Cerebellar cortex (tissue), 1 donor: ENCODE results near the gene FHIT.
A peak's percentile ranks its signal among the peaks of the same experiment; 100 is the strongest.

Experiments
- DNase-seq: peaks from one replicate; pipeline ENCODE4 v3.0.0-alpha.2; 2015; ENCODE audit warnings: low spot score

Gene FHIT

DNA sequence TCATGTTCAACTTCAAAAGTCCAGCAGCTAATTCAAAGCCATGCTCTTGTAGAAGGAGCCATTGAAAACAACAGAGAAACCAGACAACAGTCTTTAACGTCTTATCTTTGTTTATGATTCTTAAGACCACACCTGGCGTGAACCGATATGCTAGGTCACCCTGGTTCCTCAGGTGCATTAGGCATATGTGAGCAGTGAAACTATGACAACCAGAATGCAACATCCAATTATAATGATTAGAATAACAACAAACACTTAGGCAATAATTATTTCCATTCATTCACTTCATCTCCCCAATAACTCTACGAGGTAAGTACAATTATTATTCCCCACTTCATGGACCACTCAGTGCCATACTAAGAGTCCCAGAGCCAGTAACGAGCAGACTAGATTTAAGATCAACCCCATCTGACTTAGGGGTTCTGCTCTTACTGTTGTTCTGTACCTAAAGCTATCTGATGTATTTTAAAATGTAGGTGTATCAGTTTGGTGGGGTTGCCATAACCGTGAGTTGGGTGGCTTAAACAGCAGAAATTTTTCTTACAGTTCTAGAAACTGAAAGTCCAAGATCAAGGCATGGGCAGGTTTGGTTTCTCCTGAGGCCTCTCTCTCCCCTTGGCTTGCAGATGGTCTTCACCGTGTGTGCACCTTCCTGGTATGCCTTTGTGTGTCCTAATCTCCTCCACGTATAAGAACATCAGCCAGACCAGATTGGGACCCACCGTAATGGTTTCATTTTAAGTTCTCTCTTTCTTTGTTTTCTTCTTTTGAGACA is 1203.6 kb downstream of the FHIT start:
- DNase-seq, result no peak

GRCh38 chr3:60046210-60046609 is 1205.0 kb downstream of the FHIT start:
- no peak for DNase-seq

GRCh38 chr3:60045686-60046085 is 1205.6 kb downstream of the FHIT start:
- peak; percentile 54 for DNase-seq

- no peak for DNase-seq
Measured at GRCh38 chr3:60036803-60037202, 1214.4 kb downstream of the FHIT start.

DNA sequence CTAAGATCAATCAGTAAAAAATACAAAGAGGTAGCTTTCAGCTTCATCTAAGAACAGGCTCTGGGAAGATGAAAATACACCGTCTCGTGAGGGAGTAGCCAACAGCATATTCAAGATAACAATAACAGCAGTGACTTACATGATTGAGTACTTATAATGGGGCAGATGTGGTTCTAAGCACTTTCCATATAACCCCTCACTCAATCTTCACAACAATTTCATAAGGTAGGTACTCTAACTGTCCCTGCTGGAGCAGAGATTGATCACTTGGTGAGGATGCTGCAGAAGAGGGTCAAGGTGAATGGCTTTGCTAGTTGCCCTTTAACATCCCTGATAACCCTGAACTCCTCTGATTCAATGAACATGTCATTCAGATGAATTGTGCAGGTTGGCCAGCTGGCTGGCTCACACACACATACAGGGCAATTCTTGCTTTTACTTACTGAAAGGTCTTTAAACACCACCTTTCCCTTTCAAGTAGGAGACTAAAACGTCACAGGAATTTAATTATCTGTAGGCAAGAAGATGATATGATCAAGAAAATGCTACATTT is 1217.3 kb downstream of the FHIT start:
- no peak for DNase-seq

DNA sequence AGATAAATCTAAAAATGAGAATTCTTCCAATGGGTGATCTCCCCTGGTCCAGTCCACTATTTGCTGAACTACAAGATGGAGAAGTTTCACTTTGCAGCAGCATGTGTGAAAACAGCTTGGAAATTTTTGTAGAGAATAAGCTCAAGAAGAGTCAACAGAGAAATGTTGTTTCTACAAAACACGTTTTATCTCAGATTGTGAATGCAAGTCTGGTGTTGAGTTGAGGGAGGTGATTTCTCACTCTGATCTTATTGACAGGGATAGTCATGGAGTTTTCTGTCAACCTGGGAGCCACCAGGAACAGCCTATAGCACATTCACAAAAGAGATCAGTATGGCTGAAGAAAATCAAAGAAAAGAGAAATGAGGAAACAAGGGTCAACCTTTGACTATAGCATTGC is 1220.3 kb downstream of the FHIT start:
- DNase-seq, result no peak

GRCh38 chr3:60028233-60028632 is 1223.0 kb downstream of the FHIT start:
- DNase-seq, result no peak

DNA sequence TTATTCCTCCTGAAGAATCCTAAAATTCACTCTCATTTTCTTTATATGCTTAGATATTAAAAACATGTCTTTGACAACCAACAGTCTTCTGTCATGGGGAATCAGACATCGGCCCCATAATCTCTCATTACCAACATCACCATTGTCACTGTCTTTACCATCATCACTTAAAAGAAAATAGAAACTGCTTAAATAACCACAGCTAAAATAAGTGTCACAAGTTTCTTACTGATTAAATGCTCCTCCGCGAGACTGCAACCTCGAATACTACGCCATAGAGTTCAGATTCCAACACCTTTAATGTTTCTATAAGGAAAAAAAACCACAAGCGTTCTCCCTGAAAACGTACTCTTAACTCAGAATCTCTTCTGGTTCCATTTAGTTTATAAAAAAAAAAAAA is 1223.9 kb downstream of the FHIT start:
- no peak for DNase-seq

DNA sequence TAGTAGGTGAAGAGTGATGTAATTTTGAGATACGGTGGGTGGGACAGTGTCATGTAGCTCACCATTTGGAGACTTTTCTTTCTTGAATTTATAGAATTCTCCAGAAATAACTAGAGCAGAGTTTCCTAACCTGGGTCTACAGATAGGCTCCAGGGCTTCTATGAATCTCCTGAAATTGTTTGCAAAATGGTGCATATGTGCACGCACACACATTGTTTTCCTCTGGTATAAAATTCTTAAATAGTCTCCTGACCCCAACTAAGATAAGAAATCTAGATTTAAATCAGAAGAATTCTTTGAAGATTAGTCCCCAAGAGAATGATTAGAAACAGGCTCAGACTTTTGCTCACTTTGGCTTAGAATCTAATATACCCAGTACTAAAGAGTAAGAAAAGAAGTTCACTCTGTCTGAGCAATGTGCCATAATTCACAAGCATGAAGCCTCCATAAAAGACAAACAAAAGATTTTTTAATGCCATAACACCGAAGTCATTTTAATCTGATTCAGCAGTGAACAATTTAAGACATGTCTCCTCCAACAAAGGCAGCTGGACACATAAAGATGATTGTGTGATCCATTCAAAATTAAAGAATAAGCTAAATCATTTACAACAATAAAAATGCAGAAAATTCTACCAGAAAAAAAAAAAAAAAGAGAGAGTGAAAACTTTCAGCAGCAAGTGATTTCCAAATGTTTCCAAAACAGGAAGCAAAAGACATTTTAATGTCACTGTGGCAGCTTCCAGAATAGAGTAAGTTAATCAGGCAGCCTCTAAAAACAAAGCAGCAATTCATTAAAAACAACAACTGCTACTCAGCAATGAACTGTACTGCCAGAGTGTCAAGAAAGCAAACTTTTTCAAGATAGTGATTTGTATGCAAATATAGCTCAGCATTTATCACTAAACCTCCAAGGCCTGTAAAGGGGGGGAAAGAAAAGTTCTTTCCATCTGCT is 1225.9 kb downstream of the FHIT start:
- no peak for DNase-seq

DNA sequence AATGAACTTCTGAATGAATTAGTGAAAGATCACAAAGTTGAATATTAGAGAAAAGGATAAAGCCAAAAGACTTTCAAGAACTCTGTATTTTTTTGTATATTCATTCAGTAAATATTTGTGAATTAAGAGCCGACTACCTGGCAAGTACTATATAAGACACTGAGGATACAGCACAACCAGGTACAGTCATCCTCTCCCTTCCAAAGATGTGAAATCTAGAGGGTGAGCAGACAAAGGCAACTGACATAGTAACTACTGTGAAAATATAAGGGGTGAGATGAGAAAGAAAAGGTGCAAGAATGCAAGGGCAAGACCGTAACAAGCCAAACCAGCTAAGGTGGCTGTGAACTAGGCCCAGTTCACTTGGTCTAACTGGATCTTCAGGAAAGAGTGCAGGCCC is 1226.9 kb downstream of the FHIT start:
- DNase-seq, result no peak

DNA sequence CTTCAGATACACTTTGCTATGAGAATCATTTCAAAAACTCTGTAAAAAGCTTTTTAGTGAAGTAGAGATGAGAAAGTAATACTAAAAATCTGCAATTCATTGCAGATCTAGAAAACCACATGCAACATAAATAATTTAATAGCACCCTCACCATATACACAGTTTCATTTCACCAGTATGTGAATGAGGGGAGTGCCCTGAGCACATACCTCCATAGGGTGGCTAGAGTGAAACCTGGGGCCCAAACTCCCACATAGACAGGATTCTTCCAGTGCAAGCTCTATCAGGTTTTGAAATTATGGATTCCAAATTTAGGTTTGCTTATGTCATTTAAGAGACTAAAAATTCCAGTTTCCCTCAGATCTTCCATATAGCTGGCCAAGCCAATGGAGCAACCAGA is 1228.1 kb downstream of the FHIT start:
- DNase-seq, result no peak

DNA sequence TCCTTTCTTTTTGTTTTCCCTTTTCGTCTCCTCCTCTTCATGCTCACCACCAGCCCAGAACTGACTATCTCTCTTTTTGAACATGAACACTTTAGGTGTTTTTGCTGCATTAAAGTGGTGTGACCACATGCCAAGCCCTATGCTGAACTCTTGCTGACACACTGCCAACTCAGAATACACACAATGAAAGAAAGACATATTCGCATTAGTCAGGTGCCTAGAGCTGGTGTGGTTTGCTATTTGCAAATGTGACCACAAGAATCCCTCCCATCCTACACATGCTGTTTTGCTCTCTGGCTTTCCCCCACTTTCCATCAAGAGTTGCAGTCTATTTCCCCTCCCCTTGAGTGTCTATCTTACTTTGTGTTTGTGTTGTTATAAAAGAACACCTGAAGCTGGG is 1233.6 kb downstream of the FHIT start:
- DNase-seq, result no peak

- no peak for DNase-seq
Measured at GRCh38 chr3:60015032-60015705, 1236.1 kb downstream of the FHIT start.

DNA sequence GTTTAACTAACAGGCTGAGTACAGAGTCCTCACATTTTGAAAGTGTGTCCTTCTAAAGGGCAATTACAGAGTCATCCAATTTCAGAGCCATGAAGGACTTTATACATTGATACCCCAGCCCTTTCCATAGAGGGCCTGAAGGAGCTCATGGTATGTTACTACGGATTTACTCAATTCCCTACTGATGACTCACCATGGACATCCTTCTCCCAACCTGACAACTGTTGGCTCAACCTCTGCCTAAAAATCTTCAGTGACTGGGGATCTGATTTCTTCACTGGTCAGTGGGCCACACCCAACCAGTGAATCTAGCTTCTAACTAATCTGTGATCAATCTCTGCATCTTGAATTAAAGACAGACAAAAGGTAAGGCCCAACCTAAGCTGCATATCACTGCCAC is 1238.0 kb downstream of the FHIT start:
- no peak for DNase-seq

GRCh38 chr3:60011218-60011617 is 1240.0 kb downstream of the FHIT start:
- no peak for DNase-seq

DNA sequence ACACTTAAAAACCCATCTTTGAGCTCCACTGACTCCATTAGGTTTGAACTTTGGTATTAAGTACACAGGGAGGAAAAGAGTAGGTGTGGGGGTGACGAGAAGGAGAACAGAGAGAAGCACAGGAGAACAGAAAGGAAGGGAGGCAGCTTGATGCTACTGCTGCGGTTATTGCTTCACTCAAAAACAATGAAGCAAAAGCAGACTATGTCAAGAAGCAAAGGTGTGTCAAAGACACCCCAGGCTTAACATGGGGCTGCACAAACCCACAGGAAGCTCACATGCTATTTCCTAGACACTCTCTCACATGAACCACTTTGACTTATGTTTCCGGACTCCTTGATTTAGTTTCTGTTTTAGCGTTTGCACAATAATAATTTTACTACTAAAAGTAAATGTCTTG is 1240.5 kb downstream of the FHIT start:
- DNase-seq, result no peak

DNA sequence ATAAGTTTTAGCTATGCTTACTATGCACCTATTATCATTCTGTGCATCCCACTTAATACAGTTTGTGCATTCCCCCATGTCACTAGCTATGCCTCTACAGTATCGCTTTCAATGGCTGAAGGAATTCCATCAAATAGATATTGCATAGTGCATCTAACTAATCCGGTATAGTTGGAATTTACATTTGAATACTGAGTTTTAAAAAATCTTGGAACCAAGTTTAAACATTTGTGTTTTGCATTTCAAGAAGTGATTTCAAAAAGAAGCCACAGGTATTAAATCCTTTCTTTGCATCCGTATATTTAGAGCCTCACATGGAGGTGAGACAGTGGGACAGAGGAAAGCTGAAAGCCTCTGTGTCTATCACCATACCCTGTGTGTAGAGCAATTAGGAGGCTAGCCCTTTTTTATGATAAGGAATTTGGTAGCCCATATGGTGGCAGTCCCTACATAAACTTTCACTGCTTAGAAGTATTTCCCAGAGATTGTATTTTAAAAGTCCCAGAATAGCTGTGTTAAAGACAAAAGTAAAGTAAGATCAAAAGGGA is 1241.2 kb downstream of the FHIT start:
- DNase-seq, result no peak

DNA sequence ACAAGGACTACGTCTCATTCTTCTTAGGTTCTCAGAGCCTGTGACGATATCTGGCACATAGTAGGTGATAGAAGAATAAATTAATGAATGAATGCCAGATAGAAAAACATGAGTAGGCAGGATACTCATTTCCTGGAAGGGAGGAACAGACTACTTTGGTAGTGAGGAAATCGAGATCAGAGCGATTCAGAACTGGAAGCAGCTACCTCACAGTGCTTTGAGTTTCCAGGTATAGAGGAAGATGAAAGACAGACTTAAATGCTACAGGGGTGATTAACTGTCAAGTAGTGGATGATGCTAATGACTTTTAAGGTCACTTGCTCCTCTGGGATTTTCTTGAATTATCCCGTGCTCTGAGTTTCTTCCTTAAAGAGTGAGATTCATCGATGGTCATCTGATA is 1249.9 kb downstream of the FHIT start:
- DNase-seq, result no peak

- peak; percentile 84 for DNase-seq
Measured at GRCh38 chr3:60000311-60001105, 1250.7 kb downstream of the FHIT start.

- no peak for DNase-seq
Measured at GRCh38 chr3:59998058-59998457, 1253.2 kb downstream of the FHIT start.

DNA sequence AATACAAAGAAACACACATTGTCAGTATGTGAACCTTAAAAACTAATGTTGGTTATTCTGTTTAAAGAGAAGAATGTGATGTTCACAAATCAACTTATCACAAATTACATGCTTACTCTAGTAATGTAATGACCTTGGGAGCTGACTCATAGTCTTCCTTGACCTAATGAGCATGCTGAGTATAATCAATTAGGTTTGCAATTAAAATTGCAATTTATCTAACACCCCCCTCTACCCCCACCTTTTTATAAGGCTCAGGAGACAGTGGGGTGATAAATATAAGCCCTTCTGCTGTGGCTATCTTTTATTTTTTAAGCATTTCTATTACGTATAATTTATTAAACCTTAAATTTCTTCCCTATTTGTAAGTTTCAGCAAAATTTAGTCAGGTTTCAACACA is 1253.7 kb downstream of the FHIT start:
- DNase-seq, result no peak
